GM23338 (cell line): ENCODE data around the gene TAF8.

ENCODE experiments used
- CTCF ChIP-seq, 2 experiments: fragments of 200-600 bp in 1 of 2; sonication (generic) in 1 of 2; conservative IDR thresholded peaks; 2 replicates each; pipeline versions ENCODE4 v1.5.1 to v1.6.1; 2016 to 2017; ENCODE audit warnings: antibody characterized with exemption in 2 of 2, low read depth in 2 of 2, mild to moderate bottlenecking in 2 of 2, moderate library complexity in 1 of 2
- ETS1 ChIP-seq: IDR thresholded peaks from 2 replicates; pipeline ENCODE4 v1.6.1; 2016; ENCODE audit warnings: antibody characterized with exemption
- EZH2 ChIP-seq: fragments of 200-600 bp; sonication (generic); IDR thresholded peaks from one replicate; pipeline ENCODE4 v1.8.0; 2017; ENCODE audit warnings: antibody characterized with exemption, mild to moderate bottlenecking, low read depth; ENCODE audit not compliant: unreplicated experiment
- POLR2AphosphoS5 ChIP-seq: IDR thresholded peaks from 2 replicates; pipeline ENCODE4 v1.6.1; 2016; ENCODE audit warnings: antibody characterized with exemption, low read depth
- REST ChIP-seq: IDR thresholded peaks from one replicate; pipeline ENCODE4 v1.6.1; 2018; ENCODE audit warnings: antibody characterized with exemption; ENCODE audit not compliant: unreplicated experiment

- TF ChIP-seq POLR2AphosphoS5 (no peak), REST (no peak), CTCF (conservative IDR thresholded peaks at IDR 0.05; ENCODE audit: low read depth in 2 of 2) (no peak), EZH2 (no peak), ETS1 (no peak)
These were observed 9.4 kb downstream of the TAF8 start for GRCh38 chr6:42059743-42060142.
